Sigmoid colon (tissue), 3 donors: Measurements from ENCODE around the gene YIPF1.

Experiments used
- CTCF ChIP-seq, 4 experiments: fragments of 450-650 bp in 3 of 4; fragments of 200-600 bp in 1 of 4; IDR thresholded peaks; one replicate each; pipeline ENCODE4 v1.5.1; 2016 to 2019; ENCODE audit warnings: antibody characterized with exemption in 4 of 4, mild to moderate bottlenecking in 3 of 4, moderate library complexity in 2 of 4
- POLR2A ChIP-seq, 2 donors: fragments of 450-650 bp; IDR thresholded peaks; one replicate each; pipeline ENCODE4 v1.6.1; 2016; ENCODE audit warnings: antibody characterized with exemption in 2 of 2, mild to moderate bottlenecking in 2 of 2, moderate library complexity in 2 of 2

- TF ChIP-seq CTCF (IDR thresholded peaks at IDR 0.05), result no peak
- TF ChIP-seq POLR2A (IDR thresholded peaks at IDR 0.05), result no peak
Measured at GRCh38 chr1:53913352-53914033, 23.9 kb upstream of the YIPF1 start.
